Upper lobe of right lung (tissue), 1 donor: Measurements from ENCODE around the gene GPD1. TPM values are rescaled to one million over a fixed set of nuclear protein-coding genes. Genes with fewer than 3 reads are reported as not detected.
"Not testable (repeated sequence)": the region's sequence is repeated elsewhere in the genome, so short reads cannot be mapped to it uniquely, and the experiment has no call there.

Experiments
- ATAC-seq: fragments of 200-7000 bp; cut with Tn5 transposase; one replicate; pipeline ENCODE4 v1.9.1; 2020; ENCODE audit warnings: mild to moderate bottlenecking, moderate library complexity
- DNase-seq: peaks from one replicate; pipeline ENCODE4 v3.0.0-alpha.2; 2020
- H3K27ac ChIP-seq: fragments of 200-600 bp; one replicate; pipeline ENCODE4 v1.8.0; 2022
- H3K27me3 ChIP-seq: fragments of 200-600 bp; one replicate; pipeline ENCODE4 v1.8.0; 2022; ENCODE audit warnings: mild to moderate bottlenecking
- H3K36me3 ChIP-seq: fragments of 200-600 bp; one replicate; pipeline ENCODE4 v1.8.0; 2022
- H3K4me1 ChIP-seq: fragments of 200-600 bp; one replicate; pipeline ENCODE4 v1.8.0; 2022
- H3K4me3 ChIP-seq: fragments of 200-600 bp; one replicate; pipeline ENCODE4 v1.8.0; 2022; ENCODE audit warnings: mild to moderate bottlenecking
- H3K9me3 ChIP-seq: fragments of 200-600 bp; one replicate; pipeline ENCODE4 v1.8.0; 2022
- intact Hi-C: fragments of 100-400 bp; cut with DNase I; formaldehyde crosslinking; loops from one replicate; pipeline ENCODE4 v1.11.0; 2022
- total RNA-seq: library from RNA; stranded (reverse); fragmentation: NEBNext Ultra II Directional; extraction: Animal tissue kit (Norgen Biotek cat#: 25700); gene quantifications from one replicate; pipeline ENCODE4 v1.2.1, GENCODE V29; 2021
- TF ChIP-seq, protein P1 (sequence below): fragments of 200-600 bp; IDR thresholded peaks from one replicate; pipeline ENCODE4 v1.8.0; 2022; ENCODE audit warnings: antibody characterized with exemption
- donor health status: DM: no; HTN: yes; CAD: no; lungs with severe emphysema.

Gene GPD1
- total RNA-seq, 1 donor from 2014 or later: 32.9 TPM

- no peak for DNase-seq
- TF ChIP-seq, protein P1, sequence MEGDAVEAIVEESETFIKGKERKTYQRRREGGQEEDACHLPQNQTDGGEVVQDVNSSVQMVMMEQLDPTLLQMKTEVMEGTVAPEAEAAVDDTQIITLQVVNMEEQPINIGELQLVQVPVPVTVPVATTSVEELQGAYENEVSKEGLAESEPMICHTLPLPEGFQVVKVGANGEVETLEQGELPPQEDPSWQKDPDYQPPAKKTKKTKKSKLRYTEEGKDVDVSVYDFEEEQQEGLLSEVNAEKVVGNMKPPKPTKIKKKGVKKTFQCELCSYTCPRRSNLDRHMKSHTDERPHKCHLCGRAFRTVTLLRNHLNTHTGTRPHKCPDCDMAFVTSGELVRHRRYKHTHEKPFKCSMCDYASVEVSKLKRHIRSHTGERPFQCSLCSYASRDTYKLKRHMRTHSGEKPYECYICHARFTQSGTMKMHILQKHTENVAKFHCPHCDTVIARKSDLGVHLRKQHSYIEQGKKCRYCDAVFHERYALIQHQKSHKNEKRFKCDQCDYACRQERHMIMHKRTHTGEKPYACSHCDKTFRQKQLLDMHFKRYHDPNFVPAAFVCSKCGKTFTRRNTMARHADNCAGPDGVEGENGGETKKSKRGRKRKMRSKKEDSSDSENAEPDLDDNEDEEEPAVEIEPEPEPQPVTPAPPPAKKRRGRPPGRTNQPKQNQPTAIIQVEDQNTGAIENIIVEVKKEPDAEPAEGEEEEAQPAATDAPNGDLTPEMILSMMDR: no peak
- Histone ChIP-seq H3K4me3 (no peak overlapping the region), H3K27me3 (no peaks in the 10 kb centered on the region), H3K36me3 (peaks cover 76% of the 10 kb centered on the region), H3K27ac (no peak overlapping the region), H3K4me1 (no peaks in the 10 kb centered on the region), H3K9me3 (no peaks in the 10 kb centered on the region)
- ATAC-seq: no peak
- intact Hi-C loops: no loop called here
These were observed 25.5 kb downstream of the GPD1 start for GRCh38 chr12:50129290-50129689.

DNA sequence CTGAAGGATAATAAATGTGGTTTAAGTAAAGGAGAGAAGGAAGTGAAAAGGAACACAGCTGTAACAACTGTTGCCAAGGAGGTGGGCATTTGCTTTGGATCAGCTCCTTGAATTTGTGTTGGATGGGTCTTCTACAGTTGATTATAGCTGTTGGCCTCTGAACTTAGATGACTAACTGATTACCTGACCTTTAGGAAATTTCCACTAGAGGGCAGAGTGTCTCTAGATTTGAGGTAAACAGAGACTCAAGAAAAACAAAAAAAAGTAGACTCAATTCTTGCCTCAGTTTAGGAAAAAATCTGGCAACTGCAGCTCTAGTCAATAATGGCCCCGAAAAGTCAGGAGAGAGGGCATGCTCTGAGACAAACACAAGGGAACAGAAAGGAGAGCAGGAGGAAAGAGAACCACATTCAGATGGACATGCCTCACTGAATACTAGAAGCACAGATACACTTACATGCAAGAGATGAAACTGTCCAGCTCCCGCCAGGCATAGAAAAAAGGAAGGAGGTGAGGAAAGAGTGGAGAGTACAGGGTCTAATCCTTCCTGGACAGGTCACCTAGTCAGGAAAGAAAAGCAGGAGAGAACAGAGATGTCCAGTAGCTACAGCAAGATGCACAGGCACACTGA is 28.8 kb downstream of the GPD1 start:
- no peaks in the 10 kb centered on the region for H3K27me3 ChIP-seq
- H3K9me3 ChIP-seq: no peaks in the 10 kb centered on the region
- H3K4me1 ChIP-seq: no peaks in the 10 kb centered on the region
- no peak for ATAC-seq
- DNase-seq: no peak
- no peak overlapping the region for H3K27ac ChIP-seq
- intact Hi-C loops: no loop called here
- H3K4me3 ChIP-seq: no peak overlapping the region
- peaks cover 87% of the 10 kb centered on the region for H3K36me3 ChIP-seq
- TF ChIP-seq, protein P1: peak; percentile 45

DNA sequence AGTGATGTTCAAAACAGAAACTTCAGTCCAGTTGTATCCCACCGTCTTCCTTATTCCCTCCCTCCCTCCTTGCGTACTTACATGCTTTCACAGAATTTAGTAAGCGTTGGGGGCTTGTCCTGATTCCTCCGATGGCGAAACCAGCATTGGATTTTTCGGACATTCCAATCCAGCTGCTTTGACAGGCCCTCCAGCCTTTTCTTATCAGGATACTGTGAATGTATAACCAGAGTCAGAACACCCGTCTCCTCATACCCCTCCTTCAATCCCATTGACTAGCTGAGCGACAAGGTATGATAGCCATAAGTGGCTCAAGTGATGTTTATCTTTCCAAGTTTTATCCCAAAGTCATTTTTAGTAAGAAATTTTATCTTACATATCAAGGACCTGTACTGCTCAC is 39.2 kb downstream of the GPD1 start:
- H3K27ac ChIP-seq: no peak overlapping the region
- intact Hi-C loops: no loop called here
- H3K4me3 ChIP-seq: no peak overlapping the region
- DNase-seq: no peak
- H3K27me3 ChIP-seq: no peaks in the 10 kb centered on the region
- TF ChIP-seq, protein P1: no peak
- ATAC-seq: peak; percentile 67
- no peaks in the 10 kb centered on the region for H3K9me3 ChIP-seq
- no peaks in the 10 kb centered on the region for H3K4me1 ChIP-seq
- peaks cover 42% of the 10 kb centered on the region for H3K36me3 ChIP-seq

DNA sequence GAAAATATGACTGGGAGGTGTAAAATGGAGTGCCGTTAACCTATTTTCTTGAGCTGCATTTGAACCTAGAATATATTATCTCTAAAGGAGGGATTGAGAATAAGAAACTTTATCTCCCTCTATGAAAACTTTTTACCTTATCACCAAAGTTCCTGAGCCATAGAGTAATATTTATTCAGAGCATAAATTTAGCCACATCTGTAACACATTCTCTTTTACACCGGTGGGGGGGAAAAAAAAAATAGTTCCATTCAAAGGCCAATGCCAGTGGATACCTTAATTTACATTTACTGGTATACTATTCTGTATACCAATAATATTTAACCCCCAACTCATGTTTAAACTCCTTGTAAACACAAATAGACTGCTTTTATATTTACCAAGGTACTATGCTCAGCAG is 41.6 kb downstream of the GPD1 start:
- TF ChIP-seq, protein P1: no peak
- Histone ChIP-seq H3K27ac (no peak overlapping the region), H3K36me3 (peaks cover 26% of the 10 kb centered on the region), H3K9me3 (no peaks in the 10 kb centered on the region), H3K4me3 (no peak overlapping the region), H3K27me3 (no peaks in the 10 kb centered on the region), H3K4me1 (no peaks in the 10 kb centered on the region)
- DNase-seq (no peak), ATAC-seq (no peak)
- intact Hi-C loops: no loop called here

DNA sequence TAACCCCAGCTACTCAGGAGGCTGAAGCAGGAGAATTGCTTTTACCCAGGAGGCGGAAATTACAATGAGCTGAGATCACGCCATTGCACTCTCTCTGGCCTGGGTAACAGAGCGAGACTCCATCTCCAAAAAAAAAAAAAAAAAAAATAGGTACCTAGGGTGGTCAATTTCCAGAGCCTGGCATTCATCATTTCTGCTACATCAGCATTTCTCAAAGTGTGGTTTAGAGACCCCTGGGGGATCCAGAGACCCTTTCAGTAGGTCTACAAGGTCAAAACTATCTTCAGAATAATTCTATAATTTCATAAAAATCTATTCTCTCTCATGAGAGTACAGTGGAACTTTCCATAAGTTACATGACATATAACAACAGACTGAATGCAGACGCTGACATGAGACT is 43.5 kb downstream of the GPD1 start:
- ATAC-seq: no peak

DNA sequence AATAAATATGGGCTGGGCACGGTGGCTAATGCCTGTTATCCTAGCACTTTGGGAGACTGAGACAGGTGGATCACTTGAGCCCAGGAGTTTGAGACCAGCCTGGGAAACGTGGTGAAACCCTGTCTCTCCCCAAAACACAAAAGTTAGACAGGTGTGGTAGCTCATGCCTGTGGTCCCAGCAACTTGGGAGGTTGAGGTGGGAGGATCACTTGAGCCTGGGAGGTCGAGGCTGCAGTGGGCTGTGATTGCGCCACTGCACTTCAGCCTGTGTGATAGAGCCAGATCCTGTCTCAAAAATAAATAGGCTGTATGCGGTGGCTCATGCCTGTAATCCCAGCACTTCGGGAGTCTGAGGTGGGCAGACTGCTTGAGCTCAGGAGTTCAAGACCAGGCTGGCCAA is 44.2 kb downstream of the GPD1 start:
- intact Hi-C loops, DNase-seq, H3K36me3 ChIP-seq, H3K9me3 ChIP-seq, H3K4me3 ChIP-seq, H3K27ac ChIP-seq, ATAC-seq, H3K27me3 ChIP-seq, H3K4me1 ChIP-seq: not testable (repeated sequence)

More for the DNA sequence above, 43.5 kb downstream of the GPD1 start:
- DNase-seq: no peak
- Histone ChIP-seq H3K4me1 (no peaks in the 10 kb centered on the region), H3K27ac (no peak overlapping the region), H3K4me3 (no peak overlapping the region), H3K27me3 (no peaks in the 10 kb centered on the region), H3K36me3 (peaks cover 13% of the 10 kb centered on the region), H3K9me3 (no peaks in the 10 kb centered on the region)
- TF ChIP-seq, protein P1: no peak
- intact Hi-C loops: no loop called here
